Astrocyte (in vitro differentiated cells and primary cell): ENCODE measurements around the gene NEK6. TPM values are rescaled to one million over a fixed set of nuclear protein-coding genes. Genes with fewer than 3 reads are reported as not detected.

ENCODE experiments used
- DNase-seq: peaks from one replicate; pipeline ENCODE4 v3.0.0-alpha.2; 2010; ENCODE audit warnings: low read depth
- FAIRE-seq: peaks from 2 replicates; lab custom pipeline; 2011; peaks lifted over from hg19 to GRCh38; lab: Jason Lieb, UNC
- H2AFZ ChIP-seq: 2 replicates; pipeline ENCODE4 v1.6.0; 2012; ENCODE audit warnings: low read depth, low read length, inconsistent platforms
- H3K27ac ChIP-seq: 2 replicates; pipeline ENCODE4 v1.5.1; 2011; ENCODE audit warnings: low read depth, low read length, inconsistent platforms
- H3K27me3 ChIP-seq: 2 replicates; pipeline ENCODE4 v1.6.0; 2011; ENCODE audit warnings: low read length, inconsistent platforms; ENCODE audit not compliant: insufficient read depth
- H3K36me3 ChIP-seq: 2 replicates; pipeline ENCODE4 v1.5.1; 2011; ENCODE audit warnings: low read length, inconsistent platforms; ENCODE audit not compliant: insufficient read depth
- H3K4me1 ChIP-seq: 2 replicates; pipeline ENCODE4 v1.5.1; 2011; ENCODE audit warnings: low read length, inconsistent platforms; ENCODE audit not compliant: insufficient read depth
- H3K4me2 ChIP-seq: 2 replicates; pipeline ENCODE4 v1.6.0; 2012; ENCODE audit warnings: low read length, inconsistent platforms
- H3K4me3 ChIP-seq: 2 replicates; pipeline ENCODE4 v1.5.1; 2011; ENCODE audit warnings: low read depth, mild to moderate bottlenecking, low read length, inconsistent platforms; ENCODE audit not compliant: insufficient read depth
- H3K79me2 ChIP-seq: 2 replicates; pipeline ENCODE4 v1.6.0; 2012; ENCODE audit warnings: mild to moderate bottlenecking, low read length, inconsistent platforms; ENCODE audit not compliant: insufficient read depth
- H3K9ac ChIP-seq: 2 replicates; pipeline ENCODE4 v1.6.0; 2012; ENCODE audit warnings: mild to moderate bottlenecking, low read length, inconsistent platforms
- H3K9me3 ChIP-seq: 2 replicates; pipeline ENCODE4 v1.5.1; 2012; ENCODE audit warnings: low read depth, mild to moderate bottlenecking, low read length, inconsistent platforms; ENCODE audit not compliant: insufficient read depth
- H4K20me1 ChIP-seq: 2 replicates; pipeline ENCODE4 v1.6.0; 2012; ENCODE audit warnings: low read length, inconsistent platforms; ENCODE audit not compliant: insufficient read depth
- H3K27ac Mint-ChIP-seq: one replicate; pipeline ENCODE4 v1.8.0; 2021; ENCODE audit warnings: mild to moderate bottlenecking, mixed read lengths; ENCODE audit not compliant: unreplicated experiment
- H3K27me3 Mint-ChIP-seq: one replicate; pipeline ENCODE4 v1.8.0; 2021; ENCODE audit warnings: low read depth, mixed read lengths; ENCODE audit not compliant: unreplicated experiment
- H3K36me3 Mint-ChIP-seq: one replicate; pipeline ENCODE4 v1.8.0; 2021; ENCODE audit warnings: low read depth, mixed read lengths; ENCODE audit not compliant: unreplicated experiment
- H3K4me1 Mint-ChIP-seq: one replicate; pipeline ENCODE4 v1.8.0; 2021; ENCODE audit warnings: low read depth, mixed read lengths; ENCODE audit not compliant: unreplicated experiment
- H3K4me3 Mint-ChIP-seq: one replicate; pipeline ENCODE4 v1.8.0; 2021; ENCODE audit warnings: mild to moderate bottlenecking, moderate library complexity, mixed read lengths; ENCODE audit not compliant: unreplicated experiment
- H3K9me3 Mint-ChIP-seq: one replicate; pipeline ENCODE4 v1.8.0; 2021; ENCODE audit warnings: mild to moderate bottlenecking, mixed read lengths; ENCODE audit not compliant: unreplicated experiment
- EZH2 ChIP-seq: IDR thresholded peaks from 2 replicates; pipeline ENCODE4 v1.6.1; 2012; ENCODE audit warnings: mild to moderate bottlenecking, low read length, inconsistent platforms; ENCODE audit not compliant: insufficient read depth
- total RNA-seq: library from RNA; stranded (reverse); gene quantifications from 2 replicates; pipeline ENCODE4 v1.2.1, GENCODE V29; 2021
- TF ChIP-seq, protein P1 (sequence below): IDR thresholded peaks from 2 replicates; pipeline ENCODE4 v1.5.1; 2011; ENCODE audit warnings: low read depth, mild to moderate bottlenecking, inconsistent platforms, low read length, moderate library complexity; ENCODE audit not compliant: insufficient read depth

Gene NEK6
- total RNA-seq, 1 donor from 2014 or later = 76.8 TPM

DNA sequence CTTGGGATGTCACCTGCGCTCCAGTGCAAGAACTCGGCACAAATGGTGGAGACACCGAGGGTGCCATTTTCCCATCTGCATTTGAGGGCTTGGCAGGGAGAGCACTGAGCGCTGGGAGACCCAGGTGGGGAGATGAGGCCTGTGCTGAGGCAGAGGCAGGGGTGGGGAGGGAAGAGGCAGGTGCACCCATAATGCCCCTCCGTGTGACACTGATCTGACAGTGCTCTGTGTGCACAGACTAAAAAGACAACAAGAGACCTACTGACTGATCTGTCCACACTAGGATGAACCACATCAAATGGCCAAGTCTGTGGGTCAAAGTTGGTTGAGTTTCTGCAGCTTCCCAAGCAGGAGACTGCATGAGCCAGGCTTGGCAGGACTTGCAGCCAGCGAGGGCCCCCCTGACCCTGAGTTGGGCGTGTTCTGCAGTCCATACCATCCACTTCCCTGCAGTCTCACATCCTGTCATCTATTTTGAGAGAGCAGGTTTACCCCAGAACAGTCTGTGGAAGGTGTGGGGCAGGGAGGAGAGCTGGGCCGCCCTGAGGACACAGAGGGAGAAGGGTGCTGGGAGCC lies 41.9 kb downstream of the NEK6 start:
- peaks cover 9% of the 10 kb centered on the region for H3K36me3 ChIP-seq
- H3K79me2 ChIP-seq = peaks cover 94% of the 10 kb centered on the region
- no peaks in the 10 kb centered on the region for H3K27me3 Mint-ChIP-seq
- no peak overlapping the region for H3K4me3 Mint-ChIP-seq
- H3K27ac Mint-ChIP-seq = no peak overlapping the region
- peaks cover 56% of the 10 kb centered on the region for H3K4me1 ChIP-seq
- H3K9me3 ChIP-seq = no peaks in the 10 kb centered on the region
- no peak overlapping the region for H2AFZ ChIP-seq
- H3K9me3 Mint-ChIP-seq = no peaks in the 10 kb centered on the region
- DNase-seq = no peak
- FAIRE-seq = no peak
- H3K27me3 ChIP-seq = no peaks in the 10 kb centered on the region
- H3K36me3 Mint-ChIP-seq = peaks cover 12% of the 10 kb centered on the region
- H4K20me1 ChIP-seq = peaks cover 60% of the 10 kb centered on the region
- H3K27ac ChIP-seq = peak overlapping the region; percentile 16
- H3K9ac ChIP-seq = peak overlapping the region; percentile 28
- no peak overlapping the region for H3K4me3 ChIP-seq
- peaks cover 31% of the 10 kb centered on the region for H3K4me1 Mint-ChIP-seq
- H3K4me2 ChIP-seq = peak overlapping the region; percentile 24
- no peak for TF ChIP-seq EZH2
- TF ChIP-seq, protein P1, sequence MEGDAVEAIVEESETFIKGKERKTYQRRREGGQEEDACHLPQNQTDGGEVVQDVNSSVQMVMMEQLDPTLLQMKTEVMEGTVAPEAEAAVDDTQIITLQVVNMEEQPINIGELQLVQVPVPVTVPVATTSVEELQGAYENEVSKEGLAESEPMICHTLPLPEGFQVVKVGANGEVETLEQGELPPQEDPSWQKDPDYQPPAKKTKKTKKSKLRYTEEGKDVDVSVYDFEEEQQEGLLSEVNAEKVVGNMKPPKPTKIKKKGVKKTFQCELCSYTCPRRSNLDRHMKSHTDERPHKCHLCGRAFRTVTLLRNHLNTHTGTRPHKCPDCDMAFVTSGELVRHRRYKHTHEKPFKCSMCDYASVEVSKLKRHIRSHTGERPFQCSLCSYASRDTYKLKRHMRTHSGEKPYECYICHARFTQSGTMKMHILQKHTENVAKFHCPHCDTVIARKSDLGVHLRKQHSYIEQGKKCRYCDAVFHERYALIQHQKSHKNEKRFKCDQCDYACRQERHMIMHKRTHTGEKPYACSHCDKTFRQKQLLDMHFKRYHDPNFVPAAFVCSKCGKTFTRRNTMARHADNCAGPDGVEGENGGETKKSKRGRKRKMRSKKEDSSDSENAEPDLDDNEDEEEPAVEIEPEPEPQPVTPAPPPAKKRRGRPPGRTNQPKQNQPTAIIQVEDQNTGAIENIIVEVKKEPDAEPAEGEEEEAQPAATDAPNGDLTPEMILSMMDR = no peak

DNA sequence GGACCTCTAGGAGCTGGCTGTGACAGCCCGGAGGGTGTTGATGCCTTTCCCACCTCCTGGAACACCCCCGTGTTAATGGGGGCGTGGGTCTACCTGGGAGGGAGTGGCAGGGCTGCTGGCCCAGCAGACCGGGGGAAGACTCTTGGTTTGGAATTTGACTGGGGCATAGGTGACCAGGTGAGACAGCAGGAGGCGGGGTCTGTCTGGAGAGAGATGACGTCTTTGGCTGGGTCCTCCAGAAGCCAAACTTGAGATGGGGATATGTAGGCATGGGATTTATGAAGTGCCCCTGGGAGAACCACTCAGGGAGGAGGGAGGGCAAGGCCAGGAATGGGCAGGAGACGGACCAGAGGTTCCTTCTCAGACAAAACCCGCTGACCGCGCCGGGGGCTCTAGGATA lies 42.6 kb downstream of the NEK6 start:
- Mint-ChIP-seq H3K36me3 (peaks cover 11% of the 10 kb centered on the region), H3K27me3 (no peaks in the 10 kb centered on the region), H3K4me1 (peaks cover 27% of the 10 kb centered on the region), H3K9me3 (no peaks in the 10 kb centered on the region), H3K4me3 (no peak overlapping the region), H3K27ac (peak overlapping the region; percentile 78)
- H3K9me3 ChIP-seq = no peaks in the 10 kb centered on the region
- peaks cover 53% of the 10 kb centered on the region for H4K20me1 ChIP-seq
- H3K36me3 ChIP-seq = peaks cover 12% of the 10 kb centered on the region
- H2AFZ ChIP-seq = no peak overlapping the region
- H3K27me3 ChIP-seq = no peaks in the 10 kb centered on the region
- DNase-seq = no peak
- H3K4me2 ChIP-seq = peak overlapping the region; percentile 24
- TF ChIP-seq, protein P1 = no peak
- TF ChIP-seq EZH2 = no peak
- H3K4me3 ChIP-seq = no peak overlapping the region
- peak overlapping the region; percentile 16 for H3K27ac ChIP-seq
- peaks cover 87% of the 10 kb centered on the region for H3K79me2 ChIP-seq
- peaks cover 51% of the 10 kb centered on the region for H3K4me1 ChIP-seq
- H3K9ac ChIP-seq = peak overlapping the region; percentile 28
- no peak for FAIRE-seq

DNA sequence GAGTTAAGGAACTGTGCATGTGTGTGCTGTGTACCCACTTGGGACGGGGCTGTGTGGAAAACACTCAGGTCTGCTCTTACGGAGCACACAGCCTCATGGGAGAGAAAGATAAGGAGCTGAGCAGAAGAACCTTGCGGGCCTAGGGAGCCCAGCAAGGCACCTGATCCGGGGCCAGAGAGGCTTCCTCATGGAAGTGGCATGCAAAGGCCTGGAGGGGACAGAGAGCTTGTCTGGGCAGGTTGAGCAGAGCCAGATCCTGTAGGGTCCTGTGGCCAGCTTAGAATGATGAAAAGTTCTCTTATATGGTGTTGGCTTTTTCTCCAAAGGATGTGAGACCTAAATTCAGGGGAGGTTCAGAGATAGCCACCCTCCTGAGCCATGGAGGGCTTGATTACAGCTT lies 45.2 kb downstream of the NEK6 start:
- Histone ChIP-seq H3K27ac (no peak overlapping the region), H3K9me3 (no peaks in the 10 kb centered on the region), H3K4me1 (peaks cover 41% of the 10 kb centered on the region), H3K9ac (no peak overlapping the region), H3K27me3 (no peaks in the 10 kb centered on the region), H3K36me3 (peaks cover 14% of the 10 kb centered on the region), H2AFZ (no peak overlapping the region), H3K4me2 (no peak overlapping the region), H3K79me2 (peaks cover 78% of the 10 kb centered on the region), H4K20me1 (peaks cover 35% of the 10 kb centered on the region), H3K4me3 (no peak overlapping the region)
- peaks cover 27% of the 10 kb centered on the region for H3K4me1 Mint-ChIP-seq
- FAIRE-seq = no peak
- TF ChIP-seq, protein P1 = no peak
- TF ChIP-seq EZH2 = no peak
- no peak for DNase-seq
- peaks cover 14% of the 10 kb centered on the region for H3K36me3 Mint-ChIP-seq
- no peaks in the 10 kb centered on the region for H3K27me3 Mint-ChIP-seq
- no peak overlapping the region for H3K27ac Mint-ChIP-seq
- H3K9me3 Mint-ChIP-seq = no peaks in the 10 kb centered on the region
- no peak overlapping the region for H3K4me3 Mint-ChIP-seq
